Activated naive CD4-positive, alpha-beta T cell treated with Interleukin-2 at 50 U/mL for 16 hours (primary cell): ENCODE measurements around the gene UBXN4.

ENCODE experiments used
- DNase-seq: peaks from one replicate; pipeline ENCODE4 v3.0.0-alpha.2; 2020

UBXN4 gene

DNA sequence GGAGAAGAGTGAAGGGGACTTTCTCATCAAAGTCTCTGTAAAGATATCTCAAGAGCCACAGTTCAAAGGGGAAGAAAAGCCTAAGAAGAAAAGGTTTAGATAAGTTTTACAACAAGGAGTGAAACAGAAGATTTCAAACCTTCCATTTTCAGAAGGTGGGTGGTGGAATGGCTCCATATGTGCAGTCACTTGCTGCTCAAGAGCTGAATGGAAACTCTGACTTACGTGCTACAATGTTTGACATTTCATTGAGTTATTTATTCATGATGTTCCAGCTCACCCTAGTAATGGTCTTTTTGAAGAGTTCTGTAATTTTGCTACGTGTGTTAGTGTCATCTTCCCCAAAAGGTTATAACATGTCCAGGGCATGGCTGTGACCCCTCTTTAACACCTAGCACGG, 73.6 kb downstream of the UBXN4 start:
- DNase-seq = no peak

DNA sequence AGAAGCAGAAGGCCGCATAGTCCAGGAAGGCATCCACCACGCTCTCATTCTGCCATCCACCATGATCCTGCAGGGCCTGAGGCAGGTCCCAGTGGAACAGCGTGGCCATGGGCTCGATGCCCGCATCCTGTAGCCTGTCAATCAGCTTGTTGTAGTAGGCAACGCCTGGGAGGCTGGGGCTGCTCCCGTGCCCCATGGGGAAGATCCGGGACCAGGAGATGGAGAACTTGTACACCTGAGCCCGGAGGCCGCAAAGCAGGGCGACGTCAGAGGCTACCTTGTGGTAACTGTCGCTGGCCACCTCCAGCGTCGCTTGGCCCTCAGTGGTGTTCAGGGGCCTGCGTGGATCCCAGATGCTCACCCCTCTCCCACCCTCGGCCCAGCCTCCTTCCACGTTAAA, 75.8 kb downstream of the UBXN4 start:
- DNase-seq = no peak

DNA sequence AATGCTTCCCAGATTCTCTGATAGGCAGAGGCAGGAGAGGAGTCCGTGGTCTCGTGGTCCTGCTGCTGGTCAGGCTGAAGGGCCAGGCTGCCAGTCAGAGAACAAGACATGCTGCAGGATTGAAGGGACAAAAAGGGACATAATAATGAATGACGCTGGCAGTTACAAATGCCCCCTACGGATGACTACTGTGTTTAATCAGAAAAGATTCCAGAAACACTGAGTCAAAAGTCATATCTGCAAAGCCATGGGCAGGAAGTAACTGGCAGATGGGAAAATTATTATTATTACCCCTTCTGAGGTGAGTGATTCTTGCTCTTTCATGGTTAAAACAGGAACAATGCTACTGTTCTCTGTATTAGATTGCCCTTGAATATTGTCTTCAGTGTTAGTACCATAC, 76.3 kb downstream of the UBXN4 start:
- no peak for DNase-seq

DNA sequence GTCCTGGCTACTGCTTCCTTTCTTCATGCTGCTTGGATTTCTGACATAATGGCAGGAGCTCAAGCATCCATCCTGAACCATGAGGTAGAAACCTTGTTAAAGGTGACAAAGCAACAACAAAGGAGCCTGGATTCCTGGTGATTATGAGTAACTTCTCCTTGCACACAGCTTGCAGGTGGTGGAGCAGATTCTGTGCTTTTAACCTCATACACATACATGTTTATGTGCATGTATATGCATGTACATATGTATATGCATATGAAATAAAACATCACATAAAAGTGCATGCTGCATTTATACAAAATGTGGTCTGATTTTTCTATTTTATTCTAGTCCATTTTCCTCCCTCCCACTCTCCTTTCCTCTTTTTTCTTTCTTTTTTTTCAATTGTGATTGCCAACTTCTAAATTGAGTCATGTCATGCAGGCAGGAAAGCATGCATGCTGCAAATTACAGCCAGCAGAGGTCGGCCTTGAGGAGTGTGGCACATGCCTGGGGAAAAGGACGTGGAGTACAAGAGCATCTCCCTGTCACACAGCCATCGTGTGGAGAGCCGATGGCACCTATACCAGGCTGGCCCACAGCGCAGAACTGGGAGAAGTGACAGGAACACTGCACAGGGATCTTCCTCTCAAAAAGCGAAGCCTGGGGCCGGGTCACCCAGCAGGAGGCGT, 77.4 kb downstream of the UBXN4 start:
- DNase-seq = peak; percentile 33

DNA sequence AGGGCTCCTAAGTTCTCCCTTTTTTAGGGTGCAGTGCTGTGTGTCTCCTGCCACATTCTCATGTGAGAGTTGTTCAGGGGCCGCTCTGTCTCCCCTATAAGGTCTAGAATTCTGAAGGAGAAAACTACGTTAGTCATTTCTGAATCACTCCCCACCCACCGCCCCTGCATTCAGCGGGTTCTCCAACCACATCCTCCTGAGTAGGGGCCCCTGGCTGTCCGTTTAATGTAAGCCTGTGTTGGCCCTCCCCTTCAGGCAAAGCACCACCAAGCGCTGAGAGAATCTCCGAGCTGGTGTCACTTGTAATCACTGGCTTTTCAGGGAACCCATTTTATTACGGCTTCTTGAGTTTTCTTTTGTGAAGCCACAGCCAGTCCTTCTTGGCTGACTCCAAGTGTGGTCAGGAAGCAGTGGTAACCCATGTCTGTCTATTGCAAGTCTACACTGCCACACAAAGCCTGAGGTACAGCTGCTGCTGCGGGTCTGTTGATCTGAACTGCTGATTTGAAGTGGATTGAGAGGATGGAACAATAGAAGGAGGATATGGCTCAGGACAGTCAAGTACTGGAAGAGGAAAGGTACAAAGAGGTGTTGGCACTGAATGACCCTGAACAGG, 78.5 kb downstream of the UBXN4 start:
- DNase-seq = peak; percentile 81

DNA sequence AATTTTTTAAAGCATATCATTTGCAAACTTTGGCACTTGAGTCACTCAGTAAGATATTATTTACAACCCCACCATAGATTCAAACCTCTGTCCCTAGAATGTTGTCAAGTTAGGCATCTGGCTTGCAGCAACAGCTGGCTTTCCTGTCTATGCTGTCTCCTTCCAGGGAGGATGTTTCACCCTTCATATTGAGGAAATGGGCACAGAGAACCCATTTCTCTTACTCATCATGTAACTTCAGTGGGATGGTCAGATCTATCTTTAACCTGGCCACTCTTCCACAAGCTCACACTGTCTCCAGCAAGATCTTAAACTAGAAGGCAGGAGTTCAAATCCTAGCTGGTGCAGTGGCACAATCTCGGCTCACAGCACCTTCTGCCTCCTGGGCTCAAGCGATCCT, 79.5 kb downstream of the UBXN4 start:
- DNase-seq = no peak

DNA sequence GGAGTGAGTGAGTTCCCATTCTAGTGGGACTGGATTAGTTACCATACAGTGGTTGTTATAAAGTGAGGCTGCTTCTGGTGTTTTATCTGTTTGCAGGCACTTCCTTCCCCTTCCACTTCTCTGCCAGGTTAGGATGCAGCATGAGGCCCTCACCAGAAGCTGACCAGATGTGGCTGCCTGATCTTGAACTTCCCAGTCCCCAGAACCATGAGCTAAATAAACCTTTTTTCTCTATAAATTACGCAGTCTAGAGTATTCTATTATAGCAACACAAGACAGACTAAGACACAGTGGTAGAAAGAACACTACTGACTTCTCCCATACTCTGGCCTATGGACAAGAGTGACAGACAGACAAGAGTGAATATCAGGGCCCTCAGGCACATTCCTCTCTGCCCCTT, 81.2 kb downstream of the UBXN4 start:
- DNase-seq = no peak

DNA sequence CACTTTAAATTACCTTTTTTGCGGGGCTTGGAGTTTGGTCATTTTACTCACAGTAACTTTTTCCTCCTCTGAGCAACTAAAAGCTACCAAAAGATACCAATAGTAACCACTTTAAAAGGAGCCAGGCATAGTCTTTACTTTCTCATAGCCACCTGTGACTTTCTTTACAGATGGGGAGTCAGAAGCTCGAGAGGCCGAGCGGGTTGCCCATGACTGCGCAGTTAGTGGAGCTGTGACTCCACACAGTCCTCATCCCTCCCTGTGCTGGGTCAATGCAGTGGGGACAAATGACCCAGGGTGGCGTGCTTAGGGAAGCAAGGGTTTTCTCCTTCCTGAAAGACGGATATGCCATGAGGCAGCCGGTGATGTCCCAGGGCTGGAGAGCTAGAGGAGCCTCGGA, 83.5 kb downstream of the UBXN4 start:
- DNase-seq = no peak

DNA sequence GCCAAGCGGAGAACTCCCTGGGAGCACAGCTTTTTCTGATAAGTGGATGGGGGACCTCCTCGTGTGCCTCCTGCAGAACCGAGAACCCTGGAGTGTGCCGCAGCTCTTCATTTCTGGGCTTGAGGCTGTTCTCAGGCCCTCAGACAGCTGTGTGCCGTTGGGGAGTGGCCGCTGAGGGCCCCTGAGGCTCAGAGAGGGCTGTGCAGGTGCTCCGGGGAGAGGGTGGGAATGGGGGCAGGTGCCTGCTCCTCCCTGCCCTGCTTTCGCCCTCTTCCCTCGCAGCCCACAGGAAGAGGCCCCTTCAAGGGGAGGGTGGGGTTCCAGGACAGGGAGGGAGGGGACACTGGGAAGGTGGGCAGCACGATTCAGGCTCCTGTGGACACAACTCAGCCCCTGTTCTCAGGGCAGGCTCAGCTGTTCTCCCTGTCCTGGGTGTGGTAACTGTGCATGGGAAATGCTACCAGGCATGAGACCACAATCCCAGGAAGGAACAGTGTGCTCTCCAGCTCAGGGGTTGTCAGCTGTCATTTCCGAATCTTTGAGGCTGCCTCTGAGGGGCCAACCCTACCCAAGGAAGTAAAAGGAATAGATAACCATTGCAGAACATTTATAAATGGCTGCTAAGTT, 84.0 kb downstream of the UBXN4 start:
- no peak for DNase-seq

DNA sequence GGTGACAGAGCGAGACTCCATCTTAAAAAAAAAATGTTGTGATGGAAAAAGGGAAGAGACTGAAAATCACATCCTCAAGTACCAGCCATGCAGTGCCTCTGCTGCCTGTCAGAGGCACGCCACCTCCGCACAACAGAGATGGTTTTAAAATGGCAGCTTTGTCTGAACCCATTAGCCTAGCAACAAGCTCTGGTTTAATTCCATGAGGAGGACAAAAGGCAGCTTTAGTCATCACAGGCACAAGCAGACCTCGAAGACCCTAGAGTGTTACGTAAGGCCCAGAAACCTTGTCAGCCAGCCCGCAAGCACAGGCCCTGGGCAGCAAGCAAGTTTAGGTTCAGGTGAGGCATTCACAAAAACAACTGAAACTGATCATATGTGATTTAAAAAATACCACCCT, 84.9 kb downstream of the UBXN4 start:
- no peak for DNase-seq

DNA sequence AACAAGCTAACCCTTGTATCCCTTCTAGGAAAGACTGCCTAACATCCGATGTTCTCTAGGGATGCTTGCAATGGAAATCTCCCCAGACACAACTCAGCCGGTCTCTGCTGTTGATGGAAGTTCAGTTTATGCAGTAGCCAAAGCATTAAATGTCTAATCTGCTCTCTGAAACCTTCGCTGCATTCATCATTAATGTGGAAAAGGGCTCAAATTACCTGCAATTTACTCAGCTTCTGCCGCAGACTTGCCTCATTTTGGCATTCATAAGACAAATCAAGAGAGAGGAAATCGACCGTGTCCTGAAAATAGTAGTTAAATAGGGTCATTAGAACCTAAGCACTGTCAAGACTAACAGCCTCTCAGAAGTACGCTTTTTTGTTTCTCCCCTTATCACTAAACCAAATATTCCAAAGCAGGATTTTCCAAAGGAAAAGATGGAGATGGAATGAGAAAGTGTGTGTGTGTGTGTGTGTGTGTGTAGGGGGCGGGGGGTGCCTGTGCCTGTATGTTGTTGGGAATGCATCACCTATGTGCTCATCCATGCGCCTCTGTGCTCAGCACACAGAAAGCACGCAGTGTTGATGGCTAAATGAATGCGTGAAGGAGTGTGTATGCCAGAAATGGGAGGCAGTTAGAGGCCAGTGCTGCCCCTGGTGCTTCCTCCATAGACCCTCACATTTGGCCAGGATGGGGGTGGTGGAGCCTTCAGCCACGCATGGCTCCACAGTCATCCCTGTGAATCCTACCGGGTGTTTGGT, 87.9 kb downstream of the UBXN4 start:
- DNase-seq = no peak

DNA sequence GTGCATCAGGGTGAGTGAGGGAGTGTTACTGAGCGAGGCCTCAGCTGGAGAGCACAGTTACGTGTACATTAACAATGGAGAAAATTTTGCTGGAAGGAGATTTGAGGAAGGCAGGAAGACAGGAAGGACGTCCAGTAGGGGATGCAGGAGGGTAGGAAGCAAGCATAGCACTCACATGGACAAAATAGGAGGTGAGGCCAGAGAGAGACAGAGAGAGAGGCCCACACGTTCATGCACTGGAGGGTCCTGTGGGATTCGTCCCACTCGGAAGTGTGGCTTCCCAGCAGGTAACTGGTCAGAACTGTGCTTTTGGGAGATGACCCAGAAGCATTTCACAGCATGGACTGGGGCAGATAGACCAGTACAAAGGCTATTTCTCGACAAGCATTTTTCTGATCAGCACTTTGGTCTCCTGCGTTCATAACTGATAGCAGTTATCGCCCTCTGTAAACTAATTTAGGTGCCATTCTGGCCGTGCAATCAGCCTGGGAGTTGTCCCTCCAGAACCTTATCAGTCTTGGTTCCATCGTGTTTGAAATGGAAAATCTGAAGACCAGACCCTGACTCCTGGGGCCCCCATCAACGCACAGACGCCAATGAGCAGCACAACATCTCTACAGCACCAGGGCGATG, 89.6 kb downstream of the UBXN4 start:
- no peak for DNase-seq

DNA sequence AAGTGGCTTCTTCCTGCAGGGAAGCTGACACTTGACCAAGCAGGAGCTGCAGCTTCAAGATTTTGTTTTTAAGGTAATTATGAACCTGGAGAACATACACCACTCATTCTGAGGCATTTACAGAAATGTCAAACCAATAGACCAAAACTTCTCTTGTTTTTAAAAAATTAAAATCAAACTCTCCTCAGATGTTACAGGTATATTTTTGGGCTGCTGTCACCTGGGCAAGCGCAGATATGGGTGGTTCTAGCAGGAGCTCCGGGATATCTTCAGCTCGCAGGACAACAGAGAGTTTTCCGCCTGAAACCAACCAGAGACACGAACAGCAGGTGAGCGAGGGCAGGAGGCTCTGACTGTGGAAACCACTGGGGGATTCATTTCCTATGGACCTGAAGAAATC, 91.2 kb downstream of the UBXN4 start:
- no peak for DNase-seq
